Natural killer cell (primary cell): ENCODE data around the gene PROX1. TPM values are rescaled to one million over a fixed set of nuclear protein-coding genes. Genes with fewer than 3 reads are reported as not detected.

ENCODE experiments used
- ATAC-seq, 3 donors: fragments of 150-1000 bp in 2 of 3; fragments of 200-7000 bp in 1 of 3; cut with Tn5 transposase; 1 replicate in 1 of 3; 2 replicates in 2 of 3; pipeline ENCODE4 v1.10.0; 2021; ENCODE audit warnings: mild to moderate bottlenecking in 2 of 3, moderate library complexity in 2 of 3
- DNase-seq, 2 donors: peaks; one replicate each; pipeline versions ENCODE4 v3.0.0 to v3.0.0-alpha.2; 2013 to 2021; ENCODE audit warnings: mixed read lengths in 1 of 2
- H3K27ac ChIP-seq: one replicate; pipeline ENCODE4 v1.5.1; 2013; ENCODE audit warnings: mild to moderate bottlenecking, low read length
- H3K27me3 ChIP-seq: one replicate; pipeline ENCODE4 v1.6.1; 2013; ENCODE audit warnings: low read length; ENCODE audit not compliant: control insufficient read depth, insufficient read depth
- H3K36me3 ChIP-seq: one replicate; pipeline ENCODE4 v1.6.1; 2013; ENCODE audit warnings: low read length; ENCODE audit not compliant: control insufficient read depth, insufficient read depth
- H3K4me1 ChIP-seq: one replicate; pipeline ENCODE4 v1.6.1; 2013; ENCODE audit warnings: low read length; ENCODE audit not compliant: control insufficient read depth, insufficient read depth
- H3K4me3 ChIP-seq: one replicate; pipeline ENCODE4 v1.5.1; 2013; ENCODE audit warnings: low read length
- H3K9me3 ChIP-seq: one replicate; pipeline ENCODE4 v1.6.1; 2013; ENCODE audit warnings: low read length; ENCODE audit not compliant: control insufficient read depth, insufficient read depth
- H3K27ac Mint-ChIP-seq, 2 donors: one replicate each; pipeline ENCODE4 v1.8.0; 2022; ENCODE audit warnings: mild to moderate bottlenecking in 2 of 2, mixed read lengths in 2 of 2, moderate library complexity in 1 of 2
- H3K27me3 Mint-ChIP-seq, 2 donors: one replicate each; pipeline ENCODE4 v1.8.0; 2022; ENCODE audit warnings: low read depth in 2 of 2, mixed read lengths in 2 of 2
- H3K36me3 Mint-ChIP-seq: one replicate; pipeline ENCODE4 v1.8.0; 2022; ENCODE audit warnings: mixed read lengths
- H3K4me1 Mint-ChIP-seq, 2 donors: one replicate each; pipeline ENCODE4 v1.8.0; 2022; ENCODE audit warnings: mixed read lengths in 2 of 2
- H3K4me3 Mint-ChIP-seq: one replicate; pipeline ENCODE4 v1.8.0; 2022; ENCODE audit warnings: mild to moderate bottlenecking, moderate library complexity, mixed read lengths
- H3K9me3 Mint-ChIP-seq, 2 donors: one replicate each; pipeline ENCODE4 v1.8.0; 2022; ENCODE audit warnings: mixed read lengths in 2 of 2
- WGBS: methylation state at CpG from one replicate; pipeline ENCODE4 v1.1.7; 2013; ENCODE audit warnings: missing lambda C conversion rate; ENCODE audit not compliant: insufficient coverage; 5-methylcytosine and 5-hydroxymethylcytosine counted together
- intact Hi-C: fragments of 100-400 bp; cut with micrococcal nuclease; formaldehyde crosslinking; loops from one replicate; pipeline ENCODE4 v1.14.2; 2022
- total RNA-seq, 4 donors: library from RNA; stranded (reverse); fragments of 120-200 nt in 1 of 4; gene quantifications; one replicate each; pipeline versions ENCODE4 v1.2.3 to v1.2.4, GENCODE V29; 2013 to 2022
- TF ChIP-seq, protein P1 (sequence below): fragments of 200-600 bp; IDR thresholded peaks from one replicate; pipeline ENCODE4 v1.8.0; 2022; ENCODE audit warnings: antibody characterized with exemption

The PROX1 gene, protein sequence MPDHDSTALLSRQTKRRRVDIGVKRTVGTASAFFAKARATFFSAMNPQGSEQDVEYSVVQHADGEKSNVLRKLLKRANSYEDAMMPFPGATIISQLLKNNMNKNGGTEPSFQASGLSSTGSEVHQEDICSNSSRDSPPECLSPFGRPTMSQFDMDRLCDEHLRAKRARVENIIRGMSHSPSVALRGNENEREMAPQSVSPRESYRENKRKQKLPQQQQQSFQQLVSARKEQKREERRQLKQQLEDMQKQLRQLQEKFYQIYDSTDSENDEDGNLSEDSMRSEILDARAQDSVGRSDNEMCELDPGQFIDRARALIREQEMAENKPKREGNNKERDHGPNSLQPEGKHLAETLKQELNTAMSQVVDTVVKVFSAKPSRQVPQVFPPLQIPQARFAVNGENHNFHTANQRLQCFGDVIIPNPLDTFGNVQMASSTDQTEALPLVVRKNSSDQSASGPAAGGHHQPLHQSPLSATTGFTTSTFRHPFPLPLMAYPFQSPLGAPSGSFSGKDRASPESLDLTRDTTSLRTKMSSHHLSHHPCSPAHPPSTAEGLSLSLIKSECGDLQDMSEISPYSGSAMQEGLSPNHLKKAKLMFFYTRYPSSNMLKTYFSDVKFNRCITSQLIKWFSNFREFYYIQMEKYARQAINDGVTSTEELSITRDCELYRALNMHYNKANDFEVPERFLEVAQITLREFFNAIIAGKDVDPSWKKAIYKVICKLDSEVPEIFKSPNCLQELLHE
- not detected for total RNA-seq
- total RNA-seq (2013), result 0.14 TPM

DNA sequence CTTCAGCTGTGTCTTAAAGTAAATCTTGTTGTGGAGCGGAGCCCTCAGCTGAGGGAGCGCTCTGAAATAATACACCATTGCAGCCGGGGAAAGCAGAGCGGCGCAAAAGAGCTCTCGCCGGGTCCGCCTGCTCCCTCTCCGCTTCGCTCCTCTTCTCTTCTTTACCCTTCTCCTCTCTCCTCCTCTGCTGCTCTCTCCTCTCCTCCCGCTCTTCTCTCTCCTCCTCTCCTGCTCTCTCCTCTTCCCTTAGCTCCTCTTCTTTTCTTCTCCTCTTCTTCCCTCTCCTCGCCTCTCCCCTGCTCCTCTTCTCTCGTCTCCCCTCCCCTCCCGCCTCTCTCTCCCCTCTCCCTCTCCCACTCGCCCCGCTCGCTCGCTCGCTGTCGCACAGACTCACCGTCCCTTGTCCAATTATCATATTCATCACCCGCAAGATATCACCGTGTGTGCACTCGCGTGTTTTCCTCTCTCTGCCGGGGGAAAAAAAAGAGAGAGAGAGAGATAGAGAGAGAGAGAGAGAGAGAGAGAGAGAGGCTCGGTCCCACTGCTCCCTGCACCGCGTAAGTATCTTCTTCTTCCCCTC, at the start of gene PROX1:
PROX1 (plus strand) TSS at position 47 of the 580 bp plus-strand sequence. CDS start 8,563 bp downstream, outside the sequence.
- TF ChIP-seq, protein P1, sequence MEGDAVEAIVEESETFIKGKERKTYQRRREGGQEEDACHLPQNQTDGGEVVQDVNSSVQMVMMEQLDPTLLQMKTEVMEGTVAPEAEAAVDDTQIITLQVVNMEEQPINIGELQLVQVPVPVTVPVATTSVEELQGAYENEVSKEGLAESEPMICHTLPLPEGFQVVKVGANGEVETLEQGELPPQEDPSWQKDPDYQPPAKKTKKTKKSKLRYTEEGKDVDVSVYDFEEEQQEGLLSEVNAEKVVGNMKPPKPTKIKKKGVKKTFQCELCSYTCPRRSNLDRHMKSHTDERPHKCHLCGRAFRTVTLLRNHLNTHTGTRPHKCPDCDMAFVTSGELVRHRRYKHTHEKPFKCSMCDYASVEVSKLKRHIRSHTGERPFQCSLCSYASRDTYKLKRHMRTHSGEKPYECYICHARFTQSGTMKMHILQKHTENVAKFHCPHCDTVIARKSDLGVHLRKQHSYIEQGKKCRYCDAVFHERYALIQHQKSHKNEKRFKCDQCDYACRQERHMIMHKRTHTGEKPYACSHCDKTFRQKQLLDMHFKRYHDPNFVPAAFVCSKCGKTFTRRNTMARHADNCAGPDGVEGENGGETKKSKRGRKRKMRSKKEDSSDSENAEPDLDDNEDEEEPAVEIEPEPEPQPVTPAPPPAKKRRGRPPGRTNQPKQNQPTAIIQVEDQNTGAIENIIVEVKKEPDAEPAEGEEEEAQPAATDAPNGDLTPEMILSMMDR, result no peak
- 4% methylated on average over 20 of the region's 29 CpGs for WGBS
- peaks cover 9% of the 10 kb centered on the region for H3K36me3 Mint-ChIP-seq
- H3K9me3 ChIP-seq, result peaks cover 7% of the 10 kb centered on the region
- peak within 1 kb of the TSS; percentile 14 for H3K4me3 ChIP-seq
- H3K27ac Mint-ChIP-seq, result peak within 1 kb of the TSS in 1 of 2 donors; percentile 27
- peaks cover 74% of the 10 kb centered on the region for H3K27me3 ChIP-seq
- no peaks in the 10 kb centered on the region for H3K36me3 ChIP-seq
- peak within 1 kb of the TSS; percentile 88 for H3K4me3 Mint-ChIP-seq
- peaks cover 0 to 9% of the 10 kb centered on the region in 2 donors for H3K9me3 Mint-ChIP-seq
- H3K27ac ChIP-seq, result no peak within 1 kb of the TSS
- peak in 1 of 2 donors; percentile 68 for DNase-seq
- H3K27me3 Mint-ChIP-seq, result peaks cover 61 to 95% of the 10 kb centered on the region in 2 donors
- H3K4me1 Mint-ChIP-seq, result peaks cover 16 to 29% of the 10 kb centered on the region in 2 donors
- intact Hi-C loops, result no loop called here
- peak in 1 of 3 donors; percentile 41 for ATAC-seq
- peaks cover 22% of the 10 kb centered on the region for H3K4me1 ChIP-seq

DNA sequence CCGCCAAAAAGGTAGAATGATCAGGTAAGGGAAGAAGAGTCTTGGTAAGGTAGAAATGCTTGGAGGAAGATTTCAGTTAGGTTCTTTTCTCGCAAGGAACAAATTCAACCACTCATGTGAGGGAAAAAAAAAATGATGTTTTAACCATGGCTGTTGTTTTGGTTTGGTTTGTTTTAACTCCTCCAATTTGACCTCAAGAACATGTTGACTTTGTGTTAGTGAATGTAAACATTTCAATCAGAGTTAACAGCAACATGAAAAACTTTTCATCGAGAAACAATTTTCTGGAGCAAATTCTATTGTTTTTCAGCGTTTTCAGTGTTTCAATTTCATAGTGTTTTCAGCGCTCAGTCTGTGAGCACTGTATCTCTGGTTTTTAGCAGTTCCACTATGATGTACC, 49.0 kb upstream of the PROX1 start:
- Mint-ChIP-seq H3K4me1 (no peaks in the 10 kb centered on the region), H3K36me3 (no peaks in the 10 kb centered on the region), H3K27ac (no peak overlapping the region), H3K4me3 (no peak overlapping the region), H3K9me3 (peaks cover 3 to 5% of the 10 kb centered on the region in 2 donors), H3K27me3 (no peaks in the 10 kb centered on the region)
- Histone ChIP-seq H3K27ac (no peak overlapping the region), H3K9me3 (no peaks in the 10 kb centered on the region), H3K4me1 (no peaks in the 10 kb centered on the region), H3K27me3 (no peaks in the 10 kb centered on the region), H3K36me3 (no peaks in the 10 kb centered on the region), H3K4me3 (no peak overlapping the region)
- 91% methylated on average over 5 of the region's 5 CpGs for WGBS
- intact Hi-C loops, result no loop called here
- DNase-seq (no peak), ATAC-seq (no peak)
- TF ChIP-seq, protein P1, result no peak

DNA sequence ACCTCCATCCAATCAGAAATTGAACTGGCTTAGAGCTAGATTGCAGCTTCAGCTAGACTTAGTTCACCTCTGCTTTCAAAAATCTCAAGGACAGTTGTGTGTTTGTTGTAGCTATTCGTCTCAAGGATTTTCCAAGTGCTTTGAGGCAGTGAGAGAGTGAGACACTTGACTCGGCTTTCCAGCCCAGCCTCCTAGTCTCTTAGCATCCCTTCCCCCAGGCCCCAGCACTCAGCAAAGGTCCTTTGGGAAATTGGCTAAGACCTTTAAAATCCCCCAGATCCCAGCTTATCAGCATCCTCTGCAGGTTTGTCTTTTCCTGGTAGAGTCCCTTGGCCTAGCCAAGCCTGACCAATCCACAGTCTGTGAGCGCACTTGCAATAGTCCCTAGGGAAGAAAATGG, 47.9 kb upstream of the PROX1 start:
- Mint-ChIP-seq H3K4me1 (no peaks in the 10 kb centered on the region), H3K4me3 (no peak overlapping the region), H3K27me3 (no peaks in the 10 kb centered on the region), H3K27ac (no peak overlapping the region), H3K9me3 (peaks cover 2 to 3% of the 10 kb centered on the region in 2 donors), H3K36me3 (no peaks in the 10 kb centered on the region)
- no peaks in the 10 kb centered on the region for H3K4me1 ChIP-seq
- TF ChIP-seq, protein P1, result no peak
- no peaks in the 10 kb centered on the region for H3K27me3 ChIP-seq
- ATAC-seq, result no peak
- no peaks in the 10 kb centered on the region for H3K9me3 ChIP-seq
- intact Hi-C loops, result no loop called here
- WGBS, result 92% methylated on average over 3 of the region's 3 CpGs
- no peak overlapping the region for H3K27ac ChIP-seq
- no peaks in the 10 kb centered on the region for H3K36me3 ChIP-seq
- no peak for DNase-seq
- H3K4me3 ChIP-seq, result no peak overlapping the region
